IPS DF 6.9 (cell line): ENCODE data around the gene AMPD3.

Source experiments
- DNase-seq: peaks from one replicate; pipeline ENCODE4 v3.0.0-alpha.2; 2013; ENCODE audit warnings: low read depth, low spot score
- H3K27ac ChIP-seq: one replicate; pipeline ENCODE4 v1.5.1; 2013; ENCODE audit warnings: low read length, control low read depth
- H3K27me3 ChIP-seq: 2 replicates; pipeline ENCODE4 v1.6.1; 2013; ENCODE audit warnings: mild to moderate bottlenecking, low read length; ENCODE audit not compliant: control insufficient read depth, insufficient read depth
- H3K36me3 ChIP-seq: 2 replicates; pipeline ENCODE4 v1.6.1; 2013; ENCODE audit warnings: low read length; ENCODE audit not compliant: control insufficient read depth, insufficient read depth
- H3K4me1 ChIP-seq: 2 replicates; pipeline ENCODE4 v1.6.1; 2013; ENCODE audit warnings: low read length; ENCODE audit not compliant: control insufficient read depth, insufficient read depth
- H3K4me3 ChIP-seq: 2 replicates; pipeline ENCODE4 v1.5.1; 2013; ENCODE audit warnings: mild to moderate bottlenecking, low read length
- H3K9me3 ChIP-seq: 2 replicates; pipeline ENCODE4 v1.6.1; 2013; ENCODE audit warnings: low read length, inconsistent platforms; ENCODE audit not compliant: control insufficient read depth, insufficient read depth
- WGBS: extraction: QIAGEN DNeasy Blood & Tissue Kit; methylation state at CpG from one replicate; pipeline ENCODE4 v1.1.7; 2013; ENCODE audit warnings: mixed read lengths, missing lambda C conversion rate; ENCODE audit not compliant: insufficient read length, insufficient coverage; 5-methylcytosine and 5-hydroxymethylcytosine counted together

AMPD3 gene

GRCh38 chr11:10450462-10451425, 4.3 kb upstream of the AMPD3 start:
- Histone ChIP-seq H3K36me3 (no peaks in the 10 kb centered on the region; the same call in 1 of the 2 replicates), H3K27ac (no peak overlapping the region), H3K27me3 (peaks cover 2% of the 10 kb centered on the region; the same call in 1 of the 2 replicates), H3K4me1 (peaks cover 3% of the 10 kb centered on the region; the same call in 1 of the 2 replicates), H3K4me3 (peak overlapping the region; percentile 51; the same call in 1 of the 2 replicates), H3K9me3 (no peaks in the 10 kb centered on the region)
- WGBS = no CpG with 5 or more reads among the region's 94 CpGs
- peak; percentile 64 for DNase-seq

GRCh38 chr11:10451426-10452116, 3.5 kb upstream of the AMPD3 start:
- Histone ChIP-seq H3K4me3 (no peak overlapping the region; the same call in 1 of the 2 replicates), H3K4me1 (peaks cover 5% of the 10 kb centered on the region; the same call in 1 of the 2 replicates), H3K27ac (no peak overlapping the region), H3K36me3 (no peaks in the 10 kb centered on the region; the same call in 1 of the 2 replicates), H3K27me3 (peaks cover 2% of the 10 kb centered on the region; the same call in 1 of the 2 replicates), H3K9me3 (no peaks in the 10 kb centered on the region)
- no CpG with 5 or more reads among the region's 4 CpGs for WGBS
- DNase-seq = no peak

GRCh38 chr11:10452211-10452767, 2.8 kb upstream of the AMPD3 start:
- no peak overlapping the region for H3K4me3 ChIP-seq
- no peak for DNase-seq
- H3K4me1 ChIP-seq = peaks cover 5% of the 10 kb centered on the region; the same call in 1 of the 2 replicates
- no CpG with 5 or more reads among the region's 3 CpGs for WGBS
- no peaks in the 10 kb centered on the region; the same call in 1 of the 2 replicates for H3K36me3 ChIP-seq
- no peaks in the 10 kb centered on the region for H3K9me3 ChIP-seq
- H3K27ac ChIP-seq = no peak overlapping the region
- H3K27me3 ChIP-seq = peaks cover 2% of the 10 kb centered on the region; the same call in 1 of the 2 replicates

- Histone ChIP-seq H3K36me3 (no peaks in the 10 kb centered on the region; the same call in 1 of the 2 replicates), H3K27me3 (peaks cover 2% of the 10 kb centered on the region; the same call in 1 of the 2 replicates), H3K4me3 (no peak overlapping the region), H3K4me1 (peaks cover 5% of the 10 kb centered on the region; the same call in 1 of the 2 replicates), H3K27ac (no peak overlapping the region), H3K9me3 (no peaks in the 10 kb centered on the region)
- no peak for DNase-seq
- no CpG with 5 or more reads among the region's 3 CpGs for WGBS
These were observed 1.8 kb upstream of the AMPD3 start for GRCh38 chr11:10453261-10453660.

- Histone ChIP-seq H3K27ac (no peak overlapping the region), H3K27me3 (no peaks in the 10 kb centered on the region; the same call in 1 of the 2 replicates), H3K4me1 (0 out of 2 replicates have a peak, but pooled peaks cover 2% of the 10 kb centered on the region), H3K36me3 (no peaks in the 10 kb centered on the region; the same call in 1 of the 2 replicates), H3K9me3 (no peaks in the 10 kb centered on the region), H3K4me3 (no peak overlapping the region)
- whole genome bisulfite sequencing = no CpG with 5 or more reads among the region's 18 CpGs
- DNase-seq = no peak
These were observed 798 bp downstream of the AMPD3 start for GRCh38 chr11:10455637-10456487.

- Histone ChIP-seq H3K27ac (no peak overlapping the region), H3K4me3 (no peak overlapping the region), H3K36me3 (no peaks in the 10 kb centered on the region; the same call in 1 of the 2 replicates), H3K4me1 (0 out of 2 replicates have a peak, but pooled peaks cover 2% of the 10 kb centered on the region), H3K9me3 (no peaks in the 10 kb centered on the region), H3K27me3 (no peaks in the 10 kb centered on the region; the same call in 1 of the 2 replicates)
- no CpG with 5 or more reads among the region's 3 CpGs for WGBS
- DNase-seq = no peak
These were observed 1.5 kb downstream of the AMPD3 start for GRCh38 chr11:10456519-10456918.

- no peak for DNase-seq
- Histone ChIP-seq H3K9me3 (no peaks in the 10 kb centered on the region), H3K36me3 (no peaks in the 10 kb centered on the region; the same call in 1 of the 2 replicates), H3K4me3 (no peak overlapping the region), H3K27ac (no peak overlapping the region), H3K27me3 (no peaks in the 10 kb centered on the region), H3K4me1 (0 out of 2 replicates have a peak, but pooled peaks cover 2% of the 10 kb centered on the region)
These were observed 2.8 kb downstream of the AMPD3 start for GRCh38 chr11:10457901-10458300.

GRCh38 chr11:10459029-10459970, 4.2 kb downstream of the AMPD3 start:
- no peak for DNase-seq
- H3K9me3 ChIP-seq = no peaks in the 10 kb centered on the region
- H3K4me1 ChIP-seq = 0 out of 2 replicates have a peak, but pooled peaks cover 2% of the 10 kb centered on the region
- no peak overlapping the region for H3K27ac ChIP-seq
- WGBS = no CpG with 5 or more reads among the region's 7 CpGs
- H3K27me3 ChIP-seq = no peaks in the 10 kb centered on the region
- no peak overlapping the region for H3K4me3 ChIP-seq
- no peaks in the 10 kb centered on the region; the same call in 1 of the 2 replicates for H3K36me3 ChIP-seq
